ENCODE measurements around the gene PRKAR1B.

The PRKAR1B gene

GRCh38 chr7:506921-507622 is 220.0 kb downstream of the PRKAR1B start:
- no peak for DNase-seq
- H3K4me3 Mint-ChIP-seq = no peak overlapping the region

GRCh38 chr7:506391-506831 is 220.7 kb downstream of the PRKAR1B start:
- peaks cover 3% of the 10 kb centered on the region for H3K36me3 Mint-ChIP-seq (ENCODE audit: insufficient read depth)

More at GRCh38 chr7:506921-507622, 220.0 kb downstream of the PRKAR1B start:
- no peak for ATAC-seq (replicated peaks)
- peaks cover 0 to 8% of the 10 kb centered on the region in 2 donors for H3K27me3 Mint-ChIP-seq
- H3K36me3 Mint-ChIP-seq (ENCODE audit: insufficient read depth) = peaks cover 3% of the 10 kb centered on the region
- H3K27ac Mint-ChIP-seq = no peak overlapping the region
- H3K4me1 Mint-ChIP-seq (ENCODE audit: low read depth in 2 of 2) = peaks cover 0 to 1% of the 10 kb centered on the region in 2 donors
- no peaks in the 10 kb centered on the region for H3K9me3 Mint-ChIP-seq

GRCh38 chr7:505171-505570 is 221.9 kb downstream of the PRKAR1B start:
- DNase-seq (no peak), ATAC-seq (replicated peaks) (no peak)
- Mint-ChIP-seq H3K4me1 (ENCODE audit: low read depth in 2 of 2) (peaks cover 0 to 1% of the 10 kb centered on the region in 2 donors), H3K27ac (no peak overlapping the region), H3K36me3 (ENCODE audit: insufficient read depth) (peaks cover 6% of the 10 kb centered on the region), H3K4me3 (no peak overlapping the region), H3K27me3 (peaks cover 0 to 8% of the 10 kb centered on the region in 2 donors), H3K9me3 (no peaks in the 10 kb centered on the region)

More at GRCh38 chr7:506391-506831, 220.7 kb downstream of the PRKAR1B start:
- DNase-seq (no peak), ATAC-seq (replicated peaks) (no peak)
- no peak overlapping the region for H3K27ac Mint-ChIP-seq
- H3K27me3 Mint-ChIP-seq = peaks cover 0 to 8% of the 10 kb centered on the region in 2 donors
- H3K9me3 Mint-ChIP-seq = no peaks in the 10 kb centered on the region
- peaks cover 0 to 1% of the 10 kb centered on the region in 2 donors for H3K4me1 Mint-ChIP-seq (ENCODE audit: low read depth in 2 of 2)
- no peak overlapping the region for H3K4me3 Mint-ChIP-seq

- Mint-ChIP-seq H3K36me3 (ENCODE audit: insufficient read depth) (peaks cover 6% of the 10 kb centered on the region), H3K4me3 (no peak overlapping the region), H3K27ac (no peak overlapping the region), H3K9me3 (no peaks in the 10 kb centered on the region), H3K27me3 (peaks cover 0 to 8% of the 10 kb centered on the region in 2 donors), H3K4me1 (ENCODE audit: low read depth in 2 of 2) (peaks cover 0 to 1% of the 10 kb centered on the region in 2 donors)
- DNase-seq (no peak), ATAC-seq (replicated peaks) (no peak)
Measured at GRCh38 chr7:504221-505111, 222.6 kb downstream of the PRKAR1B start.

GRCh38 chr7:503575-504111 is 223.4 kb downstream of the PRKAR1B start:
- H3K9me3 Mint-ChIP-seq = no peaks in the 10 kb centered on the region

GRCh38 chr7:502296-502695 is 224.8 kb downstream of the PRKAR1B start:
- Mint-ChIP-seq H3K36me3 (ENCODE audit: insufficient read depth) (peaks cover 6% of the 10 kb centered on the region), H3K27ac (no peak overlapping the region), H3K4me1 (ENCODE audit: low read depth in 2 of 2) (peaks cover 0 to 9% of the 10 kb centered on the region in 2 donors), H3K9me3 (no peaks in the 10 kb centered on the region), H3K4me3 (no peak overlapping the region), H3K27me3 (peaks cover 0 to 8% of the 10 kb centered on the region in 2 donors)
- DNase-seq (no peak), ATAC-seq (replicated peaks) (no peak)

More at GRCh38 chr7:503575-504111, 223.4 kb downstream of the PRKAR1B start:
- no peak for DNase-seq
- no peak overlapping the region for H3K4me3 Mint-ChIP-seq
- peaks cover 6% of the 10 kb centered on the region for H3K36me3 Mint-ChIP-seq (ENCODE audit: insufficient read depth)
- H3K4me1 Mint-ChIP-seq (ENCODE audit: low read depth in 2 of 2) = peaks cover 0 to 1% of the 10 kb centered on the region in 2 donors
- peaks cover 0 to 8% of the 10 kb centered on the region in 2 donors for H3K27me3 Mint-ChIP-seq
- H3K27ac Mint-ChIP-seq = no peak overlapping the region
- no peak for ATAC-seq (replicated peaks)

- peaks cover 0 to 8% of the 10 kb centered on the region in 2 donors for H3K27me3 Mint-ChIP-seq
- DNase-seq = no peak
- no peak overlapping the region for H3K4me3 Mint-ChIP-seq
- no peak overlapping the region for H3K27ac Mint-ChIP-seq
- H3K9me3 Mint-ChIP-seq = no peaks in the 10 kb centered on the region
- H3K4me1 Mint-ChIP-seq (ENCODE audit: low read depth in 2 of 2) = peaks cover 0 to 10% of the 10 kb centered on the region in 2 donors
- no peak for ATAC-seq (replicated peaks)
- peaks cover 4% of the 10 kb centered on the region for H3K36me3 Mint-ChIP-seq (ENCODE audit: insufficient read depth)
Measured at GRCh38 chr7:501526-501925, 225.6 kb downstream of the PRKAR1B start.

- no peak for ATAC-seq (replicated peaks)
Measured at GRCh38 chr7:500521-501420, 226.3 kb downstream of the PRKAR1B start.

GRCh38 chr7:499853-500485 is 227.1 kb downstream of the PRKAR1B start:
- Mint-ChIP-seq H3K36me3 (ENCODE audit: insufficient read depth) (peaks cover 4% of the 10 kb centered on the region), H3K27me3 (peaks cover 0 to under 1% of the 10 kb centered on the region in 2 donors), H3K4me3 (no peak overlapping the region), H3K4me1 (ENCODE audit: low read depth in 2 of 2) (peaks cover 0 to 10% of the 10 kb centered on the region in 2 donors), H3K9me3 (no peaks in the 10 kb centered on the region), H3K27ac (peak overlapping the region in 1 of 2 donors; percentile 35)
- DNase-seq = no peak
- ATAC-seq (replicated peaks) = no peak

More at GRCh38 chr7:500521-501420, 226.3 kb downstream of the PRKAR1B start:
- Mint-ChIP-seq H3K27me3 (peaks cover 0 to 8% of the 10 kb centered on the region in 2 donors), H3K4me3 (no peak overlapping the region), H3K27ac (no peak overlapping the region), H3K4me1 (ENCODE audit: low read depth in 2 of 2) (peaks cover 0 to 10% of the 10 kb centered on the region in 2 donors), H3K36me3 (ENCODE audit: insufficient read depth) (peaks cover 4% of the 10 kb centered on the region), H3K9me3 (no peaks in the 10 kb centered on the region)
- no peak for DNase-seq

All from effector memory CD8-positive, alpha-beta T cell (primary cell).